Duodenal mucosa (tissue), 2 donors: ENCODE measurements around the gene SNAP25.

Source experiments
- H3K27ac ChIP-seq: one replicate; pipeline ENCODE4 v1.7.0; 2013; ENCODE audit warnings: low read depth, low read length
- H3K27me3 ChIP-seq, 2 donors: one replicate each; pipeline ENCODE4 v1.7.0; 2013; ENCODE audit warnings: low read length in 2 of 2, control low read depth in 1 of 2; ENCODE audit not compliant: insufficient read depth in 2 of 2, control insufficient read depth in 1 of 2
- H3K36me3 ChIP-seq, 2 donors: one replicate each; pipeline ENCODE4 v1.7.0; 2013; ENCODE audit warnings: low read length in 2 of 2, control low read depth in 1 of 2; ENCODE audit not compliant: insufficient read depth in 2 of 2, control insufficient read depth in 1 of 2
- H3K4me1 ChIP-seq, 2 donors: one replicate each; pipeline ENCODE4 v1.7.0; 2013; ENCODE audit warnings: low read length in 2 of 2, control low read depth in 1 of 2; ENCODE audit not compliant: insufficient read depth in 2 of 2, control insufficient read depth in 1 of 2
- H3K4me3 ChIP-seq, 2 donors: one replicate each; pipeline ENCODE4 v1.7.0; 2013; ENCODE audit warnings: low read length in 2 of 2, low read depth in 1 of 2
- H3K9ac ChIP-seq, 2 donors: one replicate each; pipeline ENCODE4 v1.7.0; 2013; ENCODE audit warnings: low read length in 2 of 2, low read depth in 1 of 2
- H3K9me3 ChIP-seq, 2 donors: one replicate each; pipeline ENCODE4 v1.7.0; 2013; ENCODE audit warnings: low read length in 2 of 2, control low read depth in 1 of 2; ENCODE audit not compliant: control insufficient read depth in 1 of 2

The SNAP25 gene

GRCh38 chr20:10300582-10301446, 82.2 kb downstream of the SNAP25 start:
- Histone ChIP-seq H3K4me3 (no peak overlapping the region), H3K27ac (no peak overlapping the region)

GRCh38 chr20:10303852-10304251, 85.2 kb downstream of the SNAP25 start:
- Histone ChIP-seq H3K4me1 (no peaks in the 10 kb centered on the region), H3K4me3 (no peak overlapping the region), H3K27me3 (no peaks in the 10 kb centered on the region), H3K9ac (no peak overlapping the region), H3K36me3 (no peaks in the 10 kb centered on the region), H3K9me3 (no peaks in the 10 kb centered on the region), H3K27ac (no peak overlapping the region)

More at GRCh38 chr20:10300582-10301446, 82.2 kb downstream of the SNAP25 start:
- H3K4me1 ChIP-seq, result no peaks in the 10 kb centered on the region
- no peak overlapping the region for H3K9ac ChIP-seq
- no peaks in the 10 kb centered on the region for H3K27me3 ChIP-seq
- H3K9me3 ChIP-seq, result no peaks in the 10 kb centered on the region
- no peaks in the 10 kb centered on the region for H3K36me3 ChIP-seq

GRCh38 chr20:10304471-10305046, 85.9 kb downstream of the SNAP25 start:
- H3K9me3 ChIP-seq, result no peaks in the 10 kb centered on the region
- H3K9ac ChIP-seq, result no peak overlapping the region
- H3K27me3 ChIP-seq, result no peaks in the 10 kb centered on the region
- no peaks in the 10 kb centered on the region for H3K4me1 ChIP-seq
- H3K4me3 ChIP-seq, result no peak overlapping the region
- no peaks in the 10 kb centered on the region for H3K36me3 ChIP-seq
- no peak overlapping the region for H3K27ac ChIP-seq

- Histone ChIP-seq H3K36me3 (no peaks in the 10 kb centered on the region), H3K27ac (no peak overlapping the region), H3K27me3 (no peaks in the 10 kb centered on the region), H3K4me3 (no peak overlapping the region), H3K9ac (no peak overlapping the region), H3K9me3 (no peaks in the 10 kb centered on the region), H3K4me1 (no peaks in the 10 kb centered on the region)
Observed at GRCh38 chr20:10306440-10307358, 88.1 kb downstream of the SNAP25 start.

GRCh38 chr20:10307359-10307735, 88.7 kb downstream of the SNAP25 start:
- Histone ChIP-seq H3K9ac (no peak overlapping the region), H3K27ac (no peak overlapping the region), H3K9me3 (no peaks in the 10 kb centered on the region), H3K36me3 (no peaks in the 10 kb centered on the region), H3K27me3 (no peaks in the 10 kb centered on the region), H3K4me1 (no peaks in the 10 kb centered on the region), H3K4me3 (no peak overlapping the region)

GRCh38 chr20:10308652-10309051, 90.0 kb downstream of the SNAP25 start:
- Histone ChIP-seq H3K9me3 (no peaks in the 10 kb centered on the region), H3K9ac (no peak overlapping the region), H3K27me3 (no peaks in the 10 kb centered on the region), H3K4me3 (no peak overlapping the region), H3K36me3 (no peaks in the 10 kb centered on the region), H3K27ac (no peak overlapping the region), H3K4me1 (no peaks in the 10 kb centered on the region)

GRCh38 chr20:10309326-10309725, 90.7 kb downstream of the SNAP25 start:
- no peak overlapping the region for H3K4me3 ChIP-seq
- H3K4me1 ChIP-seq, result no peaks in the 10 kb centered on the region
- H3K36me3 ChIP-seq, result no peaks in the 10 kb centered on the region
- H3K9ac ChIP-seq, result no peak overlapping the region
- H3K9me3 ChIP-seq, result no peaks in the 10 kb centered on the region
- no peak overlapping the region for H3K27ac ChIP-seq
- H3K27me3 ChIP-seq, result no peaks in the 10 kb centered on the region

GRCh38 chr20:10312111-10312510, 93.5 kb downstream of the SNAP25 start:
- Histone ChIP-seq H3K9me3 (no peaks in the 10 kb centered on the region), H3K9ac (no peak overlapping the region), H3K4me3 (no peak overlapping the region), H3K36me3 (no peaks in the 10 kb centered on the region), H3K27ac (no peak overlapping the region), H3K27me3 (peaks cover 0 to 3% of the 10 kb centered on the region in 2 donors), H3K4me1 (no peaks in the 10 kb centered on the region)

GRCh38 chr20:10313215-10313614, 94.6 kb downstream of the SNAP25 start:
- no peaks in the 10 kb centered on the region for H3K4me1 ChIP-seq
- no peaks in the 10 kb centered on the region for H3K9me3 ChIP-seq
- peaks cover 0 to 3% of the 10 kb centered on the region in 2 donors for H3K27me3 ChIP-seq
- no peak overlapping the region for H3K4me3 ChIP-seq
- H3K27ac ChIP-seq, result no peak overlapping the region
- H3K9ac ChIP-seq, result no peak overlapping the region
- H3K36me3 ChIP-seq, result no peaks in the 10 kb centered on the region

- no peak overlapping the region for H3K9ac ChIP-seq
Observed at GRCh38 chr20:10313701-10314100, 95.1 kb downstream of the SNAP25 start.

More at GRCh38 chr20:10313701-10314100, 95.1 kb downstream of the SNAP25 start:
- H3K4me3 ChIP-seq, result no peak overlapping the region
- H3K27me3 ChIP-seq, result peaks cover 0 to 3% of the 10 kb centered on the region in 2 donors
- H3K4me1 ChIP-seq, result no peaks in the 10 kb centered on the region
- H3K36me3 ChIP-seq, result no peaks in the 10 kb centered on the region
- H3K9me3 ChIP-seq, result no peaks in the 10 kb centered on the region
- no peak overlapping the region for H3K27ac ChIP-seq
